Activated T-cell treated with anti-CD3 and anti-CD28 coated beads for 24 hours (primary cell): ENCODE measurements around the gene CD82.
A peak's percentile ranks its signal among the peaks of the same experiment; 100 is the strongest.

ENCODE experiments used
- DNase-seq: peaks from one replicate; pipeline ENCODE4 v3.0.0-alpha.2; 2020; ENCODE audit warnings: low read depth

CD82 gene

GRCh38 chr11:44561964-44562734 is 3.3 kb upstream of the CD82 start:
- no peak for DNase-seq

GRCh38 chr11:44562845-44563460 is 2.5 kb upstream of the CD82 start:
- DNase-seq = no peak

- DNase-seq = no peak
Measured at GRCh38 chr11:44563711-44564110, 1.8 kb upstream of the CD82 start.

- DNase-seq = no peak
Measured at GRCh38 chr11:44564166-44564565, 1.3 kb upstream of the CD82 start.

- no peak for DNase-seq
Measured at GRCh38 chr11:44564670-44565210, 723 bp upstream of the CD82 start.

GRCh38 chr11:44565953-44566949 is 788 bp downstream of the CD82 start:
- no peak for DNase-seq

- DNase-seq = no peak
Measured at GRCh38 chr11:44566952-44567875, 1.8 kb downstream of the CD82 start.

- DNase-seq = no peak
Measured at GRCh38 chr11:44567876-44568256, 2.4 kb downstream of the CD82 start.

- DNase-seq = no peak
Measured at GRCh38 chr11:44568331-44568657, 2.8 kb downstream of the CD82 start.

GRCh38 chr11:44568658-44569473 is 3.4 kb downstream of the CD82 start:
- peak; percentile 89 for DNase-seq

- no peak for DNase-seq
Measured at GRCh38 chr11:44570411-44571155, 5.1 kb downstream of the CD82 start.

GRCh38 chr11:44571871-44572270 is 6.4 kb downstream of the CD82 start:
- DNase-seq = no peak

- no peak for DNase-seq
Measured at GRCh38 chr11:44572436-44572835, 7.0 kb downstream of the CD82 start.

GRCh38 chr11:44572884-44573283 is 7.4 kb downstream of the CD82 start:
- no peak for DNase-seq

GRCh38 chr11:44573333-44573732 is 7.9 kb downstream of the CD82 start:
- no peak for DNase-seq

- no peak for DNase-seq
Measured at GRCh38 chr11:44574610-44575287, 9.3 kb downstream of the CD82 start.

GRCh38 chr11:44575288-44575672 is 9.8 kb downstream of the CD82 start:
- DNase-seq = no peak

- no peak for DNase-seq
Measured at GRCh38 chr11:44575962-44576361, 10.5 kb downstream of the CD82 start.

- DNase-seq = no peak
Measured at GRCh38 chr11:44576656-44577055, 11.2 kb downstream of the CD82 start.
